ENCODE results near the gene LRMDA. TPM values are rescaled to one million over a fixed set of nuclear protein-coding genes. Genes with fewer than 3 reads are reported as not detected.

LRMDA gene
- total RNA-seq, 4 donors from 2014 or later, result 2.2 to 7.8 (median 4.5) TPM

DNA sequence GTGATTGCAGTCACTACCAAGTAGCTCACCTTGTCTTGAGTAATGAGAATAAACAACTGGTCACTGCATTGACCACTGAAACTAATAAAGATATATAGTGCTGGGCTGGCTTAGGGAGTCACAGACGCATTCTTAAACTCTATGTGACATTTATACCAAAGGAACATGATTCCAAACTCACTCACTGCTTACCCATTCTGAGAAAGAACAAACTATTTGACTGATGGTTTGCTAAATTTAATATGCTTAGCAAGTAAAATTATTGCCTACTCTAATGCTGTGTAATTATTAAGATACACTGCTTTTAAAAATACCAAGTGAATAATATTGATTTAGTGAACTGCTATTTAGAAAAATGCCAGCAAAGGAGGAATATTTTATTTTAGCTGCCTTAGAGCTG is 191.1 kb downstream of the LRMDA start:
- H3K36me3 ChIP-seq, result no peaks in the 10 kb centered on the region
- in situ Hi-C loops (cut with MboI; ENCODE audit: low pct_ligation_motif_present in 1 of 4, low pct_unique_long_range_greater_than_20kb in 1 of 4, low sequenced_read_pairs in 3 of 4), result no loop called here
- intact Hi-C loops (cut with DNase I; ENCODE audit: low total_unique reads), result no loop called here
- WGBS, 2 donors (ENCODE audit: low coverage in 1 of 2), result 89% methylated on average over 1 of the region's 1 CpG
- H3K27ac ChIP-seq, result no peak overlapping the region
- H3K27me3 ChIP-seq, result no peaks in the 10 kb centered on the region
- H3K4me1 ChIP-seq, result peaks cover 0 to 8% (median 1%) of the 10 kb centered on the region in 4 donors
- no peak for DNase-seq
- no peaks in the 10 kb centered on the region for H3K9me3 ChIP-seq
- no peak overlapping the region for H3K4me3 ChIP-seq
- TF ChIP-seq, protein P1, sequence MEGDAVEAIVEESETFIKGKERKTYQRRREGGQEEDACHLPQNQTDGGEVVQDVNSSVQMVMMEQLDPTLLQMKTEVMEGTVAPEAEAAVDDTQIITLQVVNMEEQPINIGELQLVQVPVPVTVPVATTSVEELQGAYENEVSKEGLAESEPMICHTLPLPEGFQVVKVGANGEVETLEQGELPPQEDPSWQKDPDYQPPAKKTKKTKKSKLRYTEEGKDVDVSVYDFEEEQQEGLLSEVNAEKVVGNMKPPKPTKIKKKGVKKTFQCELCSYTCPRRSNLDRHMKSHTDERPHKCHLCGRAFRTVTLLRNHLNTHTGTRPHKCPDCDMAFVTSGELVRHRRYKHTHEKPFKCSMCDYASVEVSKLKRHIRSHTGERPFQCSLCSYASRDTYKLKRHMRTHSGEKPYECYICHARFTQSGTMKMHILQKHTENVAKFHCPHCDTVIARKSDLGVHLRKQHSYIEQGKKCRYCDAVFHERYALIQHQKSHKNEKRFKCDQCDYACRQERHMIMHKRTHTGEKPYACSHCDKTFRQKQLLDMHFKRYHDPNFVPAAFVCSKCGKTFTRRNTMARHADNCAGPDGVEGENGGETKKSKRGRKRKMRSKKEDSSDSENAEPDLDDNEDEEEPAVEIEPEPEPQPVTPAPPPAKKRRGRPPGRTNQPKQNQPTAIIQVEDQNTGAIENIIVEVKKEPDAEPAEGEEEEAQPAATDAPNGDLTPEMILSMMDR (IDR thresholded peaks at IDR 0.05), result no peak

DNA sequence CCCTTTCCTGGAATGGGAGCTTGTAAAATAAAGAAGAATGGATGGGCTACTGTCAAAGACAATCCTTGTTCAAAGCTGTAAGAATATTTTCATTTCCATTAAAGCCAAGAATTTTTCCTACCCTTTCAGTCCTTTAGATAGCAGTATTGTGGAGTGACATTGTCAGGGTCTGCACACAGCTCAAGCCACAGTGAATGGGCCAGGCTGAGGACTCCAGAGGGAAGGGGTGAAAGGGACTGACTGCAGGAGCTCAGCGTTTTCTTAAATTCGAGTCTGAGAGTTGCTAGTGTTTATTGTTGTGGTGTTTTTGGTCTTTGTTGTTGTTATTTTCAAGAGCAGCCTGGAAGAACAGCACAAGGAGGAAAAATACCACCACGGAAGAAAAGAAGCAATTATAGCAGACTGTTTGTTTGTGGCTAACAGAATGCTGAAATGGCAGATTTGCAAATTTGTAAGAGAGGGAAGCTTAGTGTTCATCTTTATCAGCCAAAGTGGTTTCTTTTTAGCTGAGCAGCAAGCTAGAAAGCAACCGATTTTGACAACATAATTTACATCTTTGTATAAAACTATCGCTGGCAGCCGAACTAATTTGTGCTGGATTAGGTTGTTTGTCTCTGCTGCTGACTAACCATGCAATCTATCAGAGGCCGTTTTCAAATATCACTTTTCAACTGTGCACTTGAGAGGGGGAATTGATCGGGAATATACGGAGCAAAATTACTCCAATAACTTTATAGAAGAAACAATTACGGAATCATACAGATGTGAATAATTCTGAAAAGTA is 192.1 kb downstream of the LRMDA start:
- in situ Hi-C loops (cut with MboI; ENCODE audit: low pct_ligation_motif_present in 1 of 4, low pct_unique_long_range_greater_than_20kb in 1 of 4, low sequenced_read_pairs in 3 of 4) (no loop called here), intact Hi-C loops (cut with DNase I; ENCODE audit: low total_unique reads) (no loop called here)
- Histone ChIP-seq H3K9me3 (no peaks in the 10 kb centered on the region), H3K36me3 (no peaks in the 10 kb centered on the region), H3K27me3 (no peaks in the 10 kb centered on the region), H3K4me3 (no peak overlapping the region), H3K27ac (no peak overlapping the region), H3K4me1 (peaks cover 0 to 7% (median 1%) of the 10 kb centered on the region in 4 donors)
- TF ChIP-seq POLR2AphosphoS5 (IDR thresholded peaks at IDR 0.05), result no peak
- TF ChIP-seq, protein P1 (IDR thresholded peaks at IDR 0.05), result no peak
- no peak for TF ChIP-seq POLR2A (IDR thresholded peaks at IDR 0.05)
- no peak for TF ChIP-seq EP300 (IDR thresholded peaks at IDR 0.05; ENCODE audit: low read depth)
- DNase-seq, result no peak
- WGBS, 2 donors (ENCODE audit: low coverage in 1 of 2), result 62 to 66% methylated on average over 10 of the region's 10 CpGs

DNA sequence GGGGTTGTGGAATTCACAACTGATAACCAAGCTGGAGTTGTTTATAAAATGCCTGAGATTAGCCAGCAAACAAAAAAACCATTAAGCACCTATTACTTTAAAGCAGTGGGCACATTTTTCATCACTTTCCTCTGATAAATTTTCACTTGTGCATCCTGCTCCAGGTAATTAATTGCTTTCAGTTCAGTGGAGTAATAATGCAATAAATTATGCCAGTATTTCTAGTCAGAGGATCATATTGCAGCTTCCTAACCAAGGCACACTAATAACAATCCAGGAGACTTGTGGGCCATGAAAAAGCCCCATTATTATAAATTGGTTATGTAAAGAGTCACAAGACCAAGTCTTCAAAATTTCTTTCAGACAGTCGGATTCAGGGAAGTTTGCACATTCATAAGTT is 193.2 kb downstream of the LRMDA start:
- intact Hi-C loops (cut with DNase I; ENCODE audit: low total_unique reads), result no loop called here
- DNase-seq, result no peak
- H3K9me3 ChIP-seq, result no peaks in the 10 kb centered on the region
- 96% methylated on average over 1 of the region's 1 CpG; no CpG with 5 or more reads in 1 of the 2 donors for WGBS, 2 donors (ENCODE audit: low coverage in 1 of 2)
- H3K4me1 ChIP-seq, result peaks cover 0 to 7% (median 1%) of the 10 kb centered on the region in 4 donors
- no peak overlapping the region for H3K4me3 ChIP-seq
- no peaks in the 10 kb centered on the region for H3K36me3 ChIP-seq
- no peak overlapping the region for H3K27ac ChIP-seq
- in situ Hi-C loops (cut with MboI; ENCODE audit: low pct_ligation_motif_present in 1 of 4, low pct_unique_long_range_greater_than_20kb in 1 of 4, low sequenced_read_pairs in 3 of 4), result loop anchor here in 2 of 4 donors (25.0 kb wide), 1 partner anchor 212 kb away; the partner anchor contains the start of gene ZNF503 (in 2 of the 2)
- H3K27me3 ChIP-seq, result no peaks in the 10 kb centered on the region
- no peak for TF ChIP-seq EP300 (IDR thresholded peaks at IDR 0.05; ENCODE audit: low read depth)
- no peak for TF ChIP-seq POLR2AphosphoS5 (IDR thresholded peaks at IDR 0.05)
- no peak for TF ChIP-seq POLR2A (IDR thresholded peaks at IDR 0.05)
- TF ChIP-seq, protein P1 (IDR thresholded peaks at IDR 0.05), result no peak

DNA sequence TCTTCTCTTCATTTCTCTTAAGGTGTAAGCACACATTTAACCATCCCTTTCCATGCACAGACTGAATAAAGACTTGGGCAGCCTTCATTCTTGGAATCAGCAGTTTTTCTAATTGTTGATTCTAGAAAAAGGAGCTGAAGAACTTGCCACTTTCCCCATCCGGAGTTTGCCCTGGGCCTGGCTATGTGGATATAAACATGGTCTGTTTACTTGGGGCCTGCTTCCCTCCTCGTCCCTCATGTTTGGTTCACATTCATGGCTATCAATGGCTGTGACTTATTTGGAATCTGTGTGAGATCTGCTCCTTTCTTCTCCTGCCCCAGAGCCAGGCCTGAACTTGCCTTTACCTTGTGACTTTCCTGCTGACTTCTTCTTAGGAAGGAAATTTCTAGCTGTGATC is 199.3 kb downstream of the LRMDA start:
- WGBS, 2 donors (ENCODE audit: low coverage in 1 of 2), result 58 to 68% methylated on average over 2 of the region's 2 CpGs
- intact Hi-C loops (cut with DNase I; ENCODE audit: low total_unique reads), result no loop called here
- in situ Hi-C loops (cut with MboI; ENCODE audit: low pct_ligation_motif_present in 1 of 4, low pct_unique_long_range_greater_than_20kb in 1 of 4, low sequenced_read_pairs in 3 of 4), result loop anchor here in 2 of 4 donors (25.0 kb wide), 1 partner anchor 218 kb away; the partner anchor contains the start of gene ZNF503 (in 2 of the 2)

More for the DNA sequence above, 199.3 kb downstream of the LRMDA start:
- H3K4me3 ChIP-seq, result no peak overlapping the region
- H3K27ac ChIP-seq, result no peak overlapping the region
- no peaks in the 10 kb centered on the region for H3K27me3 ChIP-seq
- no peaks in the 10 kb centered on the region for H3K9me3 ChIP-seq
- no peaks in the 10 kb centered on the region for H3K36me3 ChIP-seq
- no peak for DNase-seq
- TF ChIP-seq POLR2AphosphoS5 (IDR thresholded peaks at IDR 0.05) (no peak), POLR2A (IDR thresholded peaks at IDR 0.05) (no peak), EP300 (IDR thresholded peaks at IDR 0.05; ENCODE audit: low read depth) (no peak)
- TF ChIP-seq, protein P1 (IDR thresholded peaks at IDR 0.05), result no peak
- H3K4me1 ChIP-seq, result no peaks in the 10 kb centered on the region

Data from transverse colon (tissue), 4 donors.